ENCODE data around the gene FLT3LG. TPM values are rescaled to one million over a fixed set of nuclear protein-coding genes. Genes with fewer than 3 reads are reported as not detected.

FLT3LG gene
- total RNA-seq, 2 donors from 2014 or later = 0.52 to 0.66 TPM

GRCh38 chr19:49432141-49433073 is 41.6 kb upstream of the FLT3LG start:
- Histone ChIP-seq H3K27me3 (peaks cover 5 to 70% of the 10 kb centered on the region in 2 donors), H3K4me3 (no peak overlapping the region), H3K9me3 (no peaks in the 10 kb centered on the region), H3K36me3 (replicated peaks in 1 of 2; ENCODE audit: insufficient read depth in 1 of 2, low read depth in 2 of 2) (no peaks in the 10 kb centered on the region), H3K4me1 (peaks cover 18% of the 10 kb centered on the region), H3K27ac (no peak overlapping the region)
- intact Hi-C loops (cut with DNase I) = loop anchor here (10.0 kb wide), 1 partner anchor 208 kb away; no protein-coding TSS in a partner anchor
- 10 to 14% methylated on average over 33 to 59 of the region's 63 CpGs for WGBS, 2 donors
- no peak for ATAC-seq
- DNase-seq = no peak
- TF ChIP-seq CTCF (IDR thresholded peaks at IDR 0.05) = no peak
- no peak for TF ChIP-seq POLR2A (IDR thresholded peaks at IDR 0.05)

- H3K36me3 ChIP-seq (replicated peaks in 1 of 2; ENCODE audit: insufficient read depth in 1 of 2, low read depth in 2 of 2) = no peaks in the 10 kb centered on the region
- 13 to 20% methylated on average over 31 of the region's 31 CpGs for WGBS, 2 donors
- no peak overlapping the region for H3K27ac ChIP-seq
- H3K4me1 ChIP-seq = peaks cover 9% of the 10 kb centered on the region
- TF ChIP-seq POLR2A (IDR thresholded peaks at IDR 0.05) (no peak), CTCF (IDR thresholded peaks at IDR 0.05) (no peak)
- H3K9me3 ChIP-seq = no peaks in the 10 kb centered on the region
- intact Hi-C loops (cut with DNase I) = loop anchor here (10.0 kb wide), 1 partner anchor 209 kb away; no protein-coding TSS in a partner anchor
- ATAC-seq = no peak
- no peak for DNase-seq
- no peak overlapping the region for H3K4me3 ChIP-seq
- H3K27me3 ChIP-seq = peaks cover 5 to 61% of the 10 kb centered on the region in 2 donors
These were observed 40.6 kb upstream of the FLT3LG start for GRCh38 chr19:49433240-49433901.

- Histone ChIP-seq H3K27ac (no peak overlapping the region), H3K4me3 (no peak overlapping the region), H3K9me3 (no peaks in the 10 kb centered on the region), H3K4me1 (peaks cover 6% of the 10 kb centered on the region), H3K36me3 (replicated peaks in 1 of 2; ENCODE audit: insufficient read depth in 1 of 2, low read depth in 2 of 2) (no peaks in the 10 kb centered on the region), H3K27me3 (peaks cover 5 to 57% of the 10 kb centered on the region in 2 donors)
- no peak for TF ChIP-seq CTCF (IDR thresholded peaks at IDR 0.05)
- no peak for TF ChIP-seq POLR2A (IDR thresholded peaks at IDR 0.05)
- WGBS, 2 donors = 79 to 80% methylated on average over 18 of the region's 18 CpGs
- ATAC-seq (no peak), DNase-seq (no peak)
- intact Hi-C loops (cut with DNase I) = loop anchor here (10.0 kb wide), 1 partner anchor 210 kb away; no protein-coding TSS in a partner anchor
These were observed 39.0 kb upstream of the FLT3LG start for GRCh38 chr19:49434907-49435583.

GRCh38 chr19:49435670-49436069 is 38.3 kb upstream of the FLT3LG start:
- H3K9me3 ChIP-seq = no peaks in the 10 kb centered on the region
- peaks cover 5 to 62% of the 10 kb centered on the region in 2 donors for H3K27me3 ChIP-seq
- no peak overlapping the region for H3K4me3 ChIP-seq
- 72 to 75% methylated on average over 10 of the region's 10 CpGs for WGBS, 2 donors
- no peaks in the 10 kb centered on the region for H3K36me3 ChIP-seq (replicated peaks in 1 of 2; ENCODE audit: insufficient read depth in 1 of 2, low read depth in 2 of 2)
- DNase-seq (no peak), ATAC-seq (no peak)
- peaks cover 6% of the 10 kb centered on the region for H3K4me1 ChIP-seq
- H3K27ac ChIP-seq = no peak overlapping the region
- TF ChIP-seq POLR2A (IDR thresholded peaks at IDR 0.05) = no peak
- TF ChIP-seq CTCF (IDR thresholded peaks at IDR 0.05) = no peak
- intact Hi-C loops (cut with DNase I) = loop anchor here (10.0 kb wide), 1 partner anchor 211 kb away; no protein-coding TSS in a partner anchor
